ENCODE measurements around the gene ADAM12.

- no peak for TF ChIP-seq CTCF (IDR thresholded peaks at IDR 0.05)
- no peak for TF ChIP-seq POLR2A (IDR thresholded peaks at IDR 0.05)
These were observed 145.6 kb downstream of the ADAM12 start for GRCh38 chr10:126242397-126243260.
